Transverse colon (tissue), 4 donors: ENCODE data around the gene EIF3B. TPM values are rescaled to one million over a fixed set of nuclear protein-coding genes. Genes with fewer than 3 reads are reported as not detected.
"Not testable (repeated sequence)": the region's sequence is repeated elsewhere in the genome, so short reads cannot be mapped to it uniquely, and the experiment has no call there.

Experiments used
- DNase-seq: peaks from one replicate; pipeline ENCODE4 v3.0.0-alpha.2; 2019
- H3K27ac ChIP-seq, 4 donors: fragments of 200-600 bp; sonication (generic); 2 replicates each; pipeline ENCODE4 v1.5.1; 2016 to 2018; ENCODE audit warnings: inconsistent platforms in 4 of 4
- H3K27me3 ChIP-seq: fragments of 200-600 bp; sonication (generic); 2 replicates; pipeline ENCODE4 v1.5.1; 2017; ENCODE audit warnings: inconsistent platforms
- H3K36me3 ChIP-seq, 4 donors: fragments of 200-600 bp; sonication (generic); 2 replicates each; pipeline ENCODE4 v1.5.1; 2017 to 2019; ENCODE audit warnings: inconsistent platforms in 4 of 4
- H3K4me1 ChIP-seq, 4 donors: fragments of 200-600 bp; sonication (generic); 2 replicates each; pipeline ENCODE4 v1.5.1; 2017 to 2020; ENCODE audit warnings: inconsistent platforms in 4 of 4
- H3K4me3 ChIP-seq, 4 donors: fragments of 200-600 bp; sonication (generic); 1 replicate in 1 of 4; 2 replicates in 3 of 4; pipeline versions ENCODE4 v1.5.1 to v1.6.1; 2017 to 2019; ENCODE audit warnings: inconsistent platforms in 4 of 4
- H3K9me3 ChIP-seq, 2 donors: fragments of 200-600 bp; sonication (generic); 2 replicates each; pipeline ENCODE4 v1.5.1; 2017 to 2019; ENCODE audit warnings: inconsistent platforms in 2 of 2
- EP300 ChIP-seq: sonication (generic); formaldehyde crosslinking; IDR thresholded peaks from one replicate; pipeline ENCODE4 v1.6.1; 2017; ENCODE audit warnings: antibody characterized with exemption, low read depth
- POLR2A ChIP-seq: fragments of 450-650 bp; IDR thresholded peaks from one replicate; pipeline ENCODE4 v1.6.1; 2016; ENCODE audit warnings: antibody characterized with exemption, mild to moderate bottlenecking, moderate library complexity
- POLR2AphosphoS5 ChIP-seq, 3 donors: sonication (generic); formaldehyde crosslinking; IDR thresholded peaks; one replicate each; pipeline ENCODE4 v1.6.1; 2016; ENCODE audit warnings: antibody characterized with exemption in 3 of 3
- WGBS, 2 donors: methylation state at CpG; one replicate each; pipeline ENCODE4 v1.1.5; 2018; ENCODE audit warnings: low coverage in 1 of 2; 5-methylcytosine and 5-hydroxymethylcytosine counted together
- in situ Hi-C, 4 donors: fragments of 200-750 bp; cut with MboI; loops; one replicate each; pipeline versions ENCODE4 v1.15.0 to v1.15.1; 2017; ENCODE audit warnings: low sequenced_read_pairs in 3 of 4, low pct_ligation_motif_present in 1 of 4, low pct_unique_long_range_greater_than_20kb in 1 of 4
- intact Hi-C: fragments of 100-400 bp; cut with DNase I; formaldehyde crosslinking; loops from one replicate; pipeline ENCODE4 v1.15.1; 2023; ENCODE audit warnings: low total_unique reads
- total RNA-seq, 4 donors: library from RNA; depleted of rRNA; stranded (reverse); fragments of >200 nt; gene quantifications; one replicate each; pipeline ENCODE4 v1.1.0, GENCODE V29; 2016
- TF ChIP-seq, protein P1 (sequence below), 5 experiments: fragments of 200-600 bp in 3 of 5; fragments of 450-650 bp in 2 of 5; sonication (generic) in 3 of 5; IDR thresholded peaks; 1 replicate in 2 of 5; 2 replicates in 3 of 5; pipeline ENCODE4 v1.5.1; 2016 to 2017; ENCODE audit warnings: antibody characterized with exemption in 5 of 5, inconsistent platforms in 3 of 5, mild to moderate bottlenecking in 2 of 5, moderate library complexity in 1 of 5

Gene EIF3B
- total RNA-seq, 4 donors from 2014 or later, result 75.4 to 201 (median 90.6) TPM

DNA sequence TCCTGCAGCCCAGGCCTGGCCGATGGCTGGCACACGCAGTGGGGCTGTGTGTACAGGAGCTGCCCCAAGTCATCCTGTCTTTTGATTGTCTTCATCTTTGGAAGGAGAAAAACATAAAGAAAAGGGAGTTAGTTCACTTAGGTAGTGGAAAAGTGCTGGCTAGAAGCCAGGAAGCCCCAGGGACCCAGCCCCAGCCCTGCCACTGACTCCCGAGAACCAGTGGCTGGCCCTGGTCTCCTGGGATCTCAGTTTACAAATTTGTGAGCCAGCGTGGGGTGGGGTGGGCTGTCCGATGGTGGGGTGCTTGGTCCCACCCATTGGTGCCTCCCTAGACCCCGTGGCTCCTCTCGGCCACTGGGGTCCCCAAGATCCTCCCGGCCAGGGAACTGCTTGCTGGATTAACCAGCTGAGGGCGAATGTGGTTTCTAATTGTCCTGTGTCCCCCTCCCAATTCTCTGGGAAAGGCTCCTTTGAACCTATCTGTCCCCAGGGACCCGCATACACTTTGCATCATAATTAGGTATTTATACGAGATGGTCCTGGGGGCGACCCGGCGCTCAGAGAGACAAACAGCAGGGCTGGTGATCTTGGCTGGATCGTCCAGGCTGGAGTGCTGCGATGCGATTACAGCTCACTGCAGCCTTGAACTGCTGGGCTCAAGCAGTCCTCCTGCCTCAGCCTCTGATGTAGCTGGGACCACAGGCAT lies 32.5 kb downstream of the EIF3B start:
- in situ Hi-C loops, result no loop called here
- TF ChIP-seq EP300, result no peak
- TF ChIP-seq, protein P1, sequence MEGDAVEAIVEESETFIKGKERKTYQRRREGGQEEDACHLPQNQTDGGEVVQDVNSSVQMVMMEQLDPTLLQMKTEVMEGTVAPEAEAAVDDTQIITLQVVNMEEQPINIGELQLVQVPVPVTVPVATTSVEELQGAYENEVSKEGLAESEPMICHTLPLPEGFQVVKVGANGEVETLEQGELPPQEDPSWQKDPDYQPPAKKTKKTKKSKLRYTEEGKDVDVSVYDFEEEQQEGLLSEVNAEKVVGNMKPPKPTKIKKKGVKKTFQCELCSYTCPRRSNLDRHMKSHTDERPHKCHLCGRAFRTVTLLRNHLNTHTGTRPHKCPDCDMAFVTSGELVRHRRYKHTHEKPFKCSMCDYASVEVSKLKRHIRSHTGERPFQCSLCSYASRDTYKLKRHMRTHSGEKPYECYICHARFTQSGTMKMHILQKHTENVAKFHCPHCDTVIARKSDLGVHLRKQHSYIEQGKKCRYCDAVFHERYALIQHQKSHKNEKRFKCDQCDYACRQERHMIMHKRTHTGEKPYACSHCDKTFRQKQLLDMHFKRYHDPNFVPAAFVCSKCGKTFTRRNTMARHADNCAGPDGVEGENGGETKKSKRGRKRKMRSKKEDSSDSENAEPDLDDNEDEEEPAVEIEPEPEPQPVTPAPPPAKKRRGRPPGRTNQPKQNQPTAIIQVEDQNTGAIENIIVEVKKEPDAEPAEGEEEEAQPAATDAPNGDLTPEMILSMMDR (IDR thresholded peaks at IDR 0.05), result no peak
- TF ChIP-seq POLR2AphosphoS5 (IDR thresholded peaks at IDR 0.05), result no peak
- no peak for TF ChIP-seq POLR2A

DNA sequence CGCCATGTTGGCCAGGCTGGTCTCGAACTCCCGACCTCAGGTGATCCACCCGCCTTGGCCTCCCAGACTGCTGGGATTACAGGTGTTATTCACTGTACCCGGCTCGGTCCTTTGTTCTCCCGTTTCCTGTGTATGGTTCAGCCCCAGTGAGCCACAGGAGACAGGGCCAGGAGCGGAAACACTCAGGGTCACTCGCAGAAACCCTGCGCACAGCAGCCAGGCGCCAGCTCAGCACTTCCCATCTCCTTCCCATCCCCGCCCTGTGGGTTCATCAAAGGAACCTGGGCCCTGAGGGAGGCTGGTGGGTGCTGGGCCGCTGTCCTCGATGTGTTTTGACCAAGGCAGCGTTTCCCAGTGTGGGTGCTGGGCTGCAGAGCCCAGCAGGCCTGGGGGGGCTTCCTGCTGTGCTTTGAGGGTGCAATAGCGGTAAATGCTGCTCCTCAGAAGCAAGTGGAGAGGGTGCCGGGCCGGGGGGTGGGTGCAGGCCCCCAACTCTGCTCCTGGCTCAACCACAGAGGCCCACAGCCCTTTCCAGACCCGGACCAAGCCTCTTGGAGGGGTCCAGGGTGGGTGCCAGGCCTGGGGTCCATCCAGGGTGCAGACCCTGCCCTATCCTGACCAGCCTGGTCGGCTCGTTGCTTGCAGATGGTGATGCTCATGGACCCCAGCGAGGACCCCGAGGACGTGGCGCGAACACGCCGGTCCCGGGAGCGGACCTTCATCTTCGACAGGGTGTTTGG lies 33.4 kb downstream of the EIF3B start:
- in situ Hi-C loops (no loop called here), intact Hi-C loops (no loop called here)
- TF ChIP-seq EP300 (no peak), POLR2AphosphoS5 (IDR thresholded peaks at IDR 0.05) (no peak), POLR2A (no peak)
- TF ChIP-seq, protein P1 (IDR thresholded peaks at IDR 0.05), result no peak
- no peaks in the 10 kb centered on the region for H3K27me3 ChIP-seq
- no peaks in the 10 kb centered on the region for H3K9me3 ChIP-seq
- H3K4me1 ChIP-seq, result no peaks in the 10 kb centered on the region
- H3K27ac ChIP-seq, result no peak overlapping the region
- DNase-seq, result no peak
- H3K4me3 ChIP-seq, result no peak overlapping the region
- WGBS, 2 donors, result 87% methylated on average over 31 of the region's 31 CpGs; no CpG with 5 or more reads in 1 of the 2 donors
- no peaks in the 10 kb centered on the region for H3K36me3 ChIP-seq

More for the DNA sequence above, 32.5 kb downstream of the EIF3B start:
- Histone ChIP-seq H3K36me3 (no peaks in the 10 kb centered on the region), H3K27ac (no peak overlapping the region), H3K4me3 (no peak overlapping the region), H3K4me1 (no peaks in the 10 kb centered on the region), H3K9me3 (no peaks in the 10 kb centered on the region), H3K27me3 (no peaks in the 10 kb centered on the region)
- WGBS, 2 donors, result 84 to 100% methylated on average over 2 to 17 of the region's 17 CpGs
- no peak for DNase-seq
- intact Hi-C loops, result no loop called here

DNA sequence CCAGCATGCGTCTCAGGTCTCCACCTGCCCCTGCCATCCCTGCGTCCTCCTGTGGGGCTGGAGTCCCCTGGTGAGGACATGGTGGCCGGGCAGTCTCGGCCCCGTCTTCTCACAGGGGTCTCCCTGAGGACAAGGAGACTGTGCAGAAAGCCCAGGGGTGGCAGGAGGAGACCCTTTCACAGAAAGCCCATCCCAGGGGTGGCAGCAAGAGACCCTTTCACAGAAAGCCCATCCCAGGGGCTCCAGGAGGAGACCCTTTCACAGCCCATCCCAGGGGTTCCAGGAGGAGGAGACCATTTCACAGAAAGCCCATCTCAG lies 34.0 kb downstream of the EIF3B start:
- Histone ChIP-seq H3K4me1 (no peaks in the 10 kb centered on the region), H3K27ac (no peak overlapping the region), H3K4me3 (no peak overlapping the region), H3K9me3 (no peaks in the 10 kb centered on the region), H3K27me3 (no peaks in the 10 kb centered on the region), H3K36me3 (no peaks in the 10 kb centered on the region)
- intact Hi-C loops (no loop called here), in situ Hi-C loops (no loop called here)
- 100% methylated on average over 5 of the region's 5 CpGs; no CpG with 5 or more reads in 1 of the 2 donors for WGBS, 2 donors
- TF ChIP-seq POLR2A, result no peak
- TF ChIP-seq, protein P1 (IDR thresholded peaks at IDR 0.05), result no peak
- no peak for TF ChIP-seq POLR2AphosphoS5 (IDR thresholded peaks at IDR 0.05)
- no peak for TF ChIP-seq EP300
- no peak for DNase-seq

DNA sequence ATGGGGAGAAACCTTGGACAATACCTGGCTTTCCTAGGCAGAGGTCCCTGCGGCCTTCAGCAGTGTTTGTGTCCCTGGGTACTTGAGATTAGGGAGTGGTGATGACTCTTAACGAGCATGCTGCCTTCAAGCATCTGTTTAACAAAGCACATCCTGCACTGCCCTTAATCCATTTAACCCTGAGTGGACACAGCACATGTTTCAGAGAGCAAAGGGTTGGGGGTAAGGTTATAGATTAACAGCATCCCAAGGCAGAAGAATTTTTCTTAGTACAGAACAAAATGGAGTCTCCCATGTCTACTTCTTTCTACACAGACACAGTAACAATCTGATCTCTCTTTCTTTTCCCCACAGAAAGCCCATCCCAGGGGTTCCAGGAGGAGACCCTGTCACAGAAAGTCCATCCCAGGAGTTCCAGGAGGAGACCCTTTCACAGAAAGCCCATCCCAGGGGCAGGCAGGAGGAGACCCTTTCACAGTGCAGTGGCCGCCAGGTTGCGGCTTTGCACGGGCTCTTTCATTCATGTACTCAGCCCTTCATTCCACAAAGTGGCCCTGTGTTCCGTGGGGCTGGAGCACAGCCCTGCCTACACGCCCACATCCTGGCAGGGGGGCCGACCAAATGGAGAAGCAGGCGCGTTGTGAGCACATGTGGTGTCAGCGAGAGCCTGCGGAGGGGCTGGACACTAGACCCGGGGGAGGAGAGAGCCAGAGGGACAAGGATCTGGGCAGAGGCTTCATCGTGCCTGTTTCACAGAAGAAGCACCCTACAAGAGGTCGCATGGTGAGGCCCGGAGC lies 35.6 kb downstream of the EIF3B start:
- H3K9me3 ChIP-seq, H3K27ac ChIP-seq, DNase-seq, H3K36me3 ChIP-seq, H3K27me3 ChIP-seq, H3K4me1 ChIP-seq, intact Hi-C loops, in situ Hi-C loops, H3K4me3 ChIP-seq: not testable (repeated sequence)
- 70% methylated on average over 16 of the region's 16 CpGs; no CpG with 5 or more reads in 1 of the 2 donors for WGBS, 2 donors
